H9 (cell line): ENCODE measurements around the gene ALLC. TPM values are rescaled to one million over a fixed set of nuclear protein-coding genes. Genes with fewer than 3 reads are reported as not detected.

Experiments used
- DNase-seq: peaks from one replicate; pipeline ENCODE4 v3.0.0-alpha.2; 2017
- H2AFZ ChIP-seq: one replicate; pipeline ENCODE4 v1.6.1; 2013; ENCODE audit warnings: mild to moderate bottlenecking, low read length, control low read depth, moderate library complexity
- H2AK5ac ChIP-seq: 2 replicates; pipeline ENCODE4 v1.6.1; 2013; ENCODE audit warnings: low read length, control low read depth, mixed read lengths; ENCODE audit not compliant: insufficient read length
- H2BK120ac ChIP-seq: one replicate; pipeline ENCODE4 v1.6.1; 2013; ENCODE audit warnings: low read depth, mild to moderate bottlenecking, low read length, control low read depth, inconsistent platforms; ENCODE audit not compliant: poor library complexity, severe bottlenecking
- H2BK12ac ChIP-seq: 2 replicates; pipeline ENCODE4 v1.6.1; 2013; ENCODE audit warnings: low read length, control low read depth, mixed read lengths, low read depth; ENCODE audit not compliant: insufficient read length
- H2BK15ac ChIP-seq: 2 replicates; pipeline ENCODE4 v1.6.1; 2013; ENCODE audit warnings: low read depth, low read length, control low read depth
- H2BK20ac ChIP-seq: one replicate; pipeline ENCODE4 v1.6.1; 2013; ENCODE audit warnings: low read depth, mild to moderate bottlenecking, low read length, control low read depth, inconsistent platforms; ENCODE audit not compliant: poor library complexity, severe bottlenecking
- H2BK5ac ChIP-seq: 2 replicates; pipeline ENCODE4 v1.6.1; 2013; ENCODE audit warnings: low read length, control low read depth, mixed read lengths; ENCODE audit not compliant: insufficient read length
- H3K14ac ChIP-seq: 2 replicates; pipeline ENCODE4 v1.6.1; 2013; ENCODE audit warnings: low read length, control low read depth; ENCODE audit not compliant: insufficient read depth
- H3K18ac ChIP-seq: 2 replicates; pipeline ENCODE4 v1.6.1; 2013; ENCODE audit warnings: low read depth, mild to moderate bottlenecking, mixed read lengths, low read length, control low read depth; ENCODE audit not compliant: insufficient read length
- H3K23ac ChIP-seq: 2 replicates; pipeline ENCODE4 v1.6.1; 2013; ENCODE audit warnings: low read length, control low read depth, mixed read lengths, low read depth; ENCODE audit not compliant: insufficient read length
- H3K23me2 ChIP-seq: 2 replicates; pipeline ENCODE4 v1.6.1; 2013; ENCODE audit warnings: low read depth, mild to moderate bottlenecking, mixed read lengths, low read length, control low read depth; ENCODE audit not compliant: insufficient read length, poor library complexity, severe bottlenecking
- H3K27ac ChIP-seq: 2 replicates; pipeline ENCODE4 v1.5.1; 2013; ENCODE audit warnings: low read length, control low read depth, mixed read lengths, low read depth; ENCODE audit not compliant: insufficient read length
- H3K27me3 ChIP-seq: 2 replicates; pipeline ENCODE4 v1.6.1; 2013; ENCODE audit warnings: low read length, control low read depth, inconsistent platforms; ENCODE audit not compliant: insufficient read depth
- H3K4ac ChIP-seq: 2 replicates; pipeline ENCODE4 v1.6.1; 2013; ENCODE audit warnings: low read depth, mild to moderate bottlenecking, control low read depth, inconsistent platforms, low read length, moderate library complexity
- H3K4me1 ChIP-seq: 2 replicates; pipeline ENCODE4 v1.6.1; 2013; ENCODE audit warnings: low read length, control low read depth, inconsistent platforms; ENCODE audit not compliant: insufficient read depth
- H3K4me2 ChIP-seq: 2 replicates; pipeline ENCODE4 v1.6.1; 2013; ENCODE audit warnings: low read length, control low read depth, mixed read lengths; ENCODE audit not compliant: insufficient read length, insufficient read depth
- H3K56ac ChIP-seq: 2 replicates; pipeline ENCODE4 v1.6.1; 2013; ENCODE audit warnings: low read depth, mild to moderate bottlenecking, mixed read lengths, low read length, control low read depth; ENCODE audit not compliant: insufficient read length
- H3K79me1 ChIP-seq: 2 replicates; pipeline ENCODE4 v1.6.1; 2013; ENCODE audit warnings: low read depth, mild to moderate bottlenecking, moderate library complexity, low read length, control low read depth, inconsistent platforms; ENCODE audit not compliant: insufficient read depth, poor library complexity, severe bottlenecking
- H3K79me2 ChIP-seq: 2 replicates; pipeline ENCODE4 v1.6.1; 2013; ENCODE audit warnings: low read length, control low read depth, inconsistent platforms; ENCODE audit not compliant: insufficient read depth
- H3K9ac ChIP-seq: 2 replicates; pipeline ENCODE4 v1.6.1; 2013; ENCODE audit warnings: low read length, control low read depth, mixed read lengths; ENCODE audit not compliant: insufficient read length; ENCODE audit errors: extremely low read depth
- H3K9me3 ChIP-seq: one replicate; pipeline ENCODE4 v1.6.1; 2013; ENCODE audit warnings: low read depth, low read length, inconsistent platforms; ENCODE audit not compliant: control insufficient read depth
- H3T11ph ChIP-seq: one replicate; pipeline ENCODE4 v1.6.1; 2013; ENCODE audit warnings: mild to moderate bottlenecking, low read length, control low read depth, inconsistent platforms
- H4K20me1 ChIP-seq: one replicate; pipeline ENCODE4 v1.6.1; 2013; ENCODE audit not compliant: control insufficient read depth, insufficient read length, insufficient read depth
- H4K5ac ChIP-seq: 2 replicates; pipeline ENCODE4 v1.6.1; 2013; ENCODE audit warnings: low read depth, mild to moderate bottlenecking, mixed read lengths, low read length, control low read depth; ENCODE audit not compliant: insufficient read length
- H4K8ac ChIP-seq: replicated peaks from 2 replicates; pipeline ENCODE4 v1.6.1; 2013; ENCODE audit warnings: low read length, control low read depth, mixed read lengths, low read depth; ENCODE audit not compliant: insufficient read length
- H4K91ac ChIP-seq: 2 replicates; pipeline ENCODE4 v1.6.1; 2013; ENCODE audit warnings: low read depth, mild to moderate bottlenecking, moderate library complexity, mixed read lengths, low read length, control low read depth; ENCODE audit not compliant: insufficient read length
- H3K27ac Mint-ChIP-seq, 3 experiments: 2 replicates in 2 of 3; 3 replicates in 1 of 3; pipeline ENCODE4 v1.8.0; 2020 to 2021; ENCODE audit warnings: mixed read lengths in 3 of 3, mild to moderate bottlenecking in 1 of 3, moderate library complexity in 1 of 3
- H3K27me3 Mint-ChIP-seq: 2 replicates; pipeline ENCODE4 v1.8.0; 2021; ENCODE audit warnings: low read depth, mild to moderate bottlenecking, moderate library complexity, mixed read lengths
- H3K36me3 Mint-ChIP-seq, 3 experiments: 2 replicates in 2 of 3; 3 replicates in 1 of 3; pipeline ENCODE4 v1.8.0; 2020 to 2021; ENCODE audit warnings: low read depth in 3 of 3, mixed read lengths in 3 of 3; ENCODE audit not compliant: insufficient read depth in 1 of 3
- H3K4me1 Mint-ChIP-seq, 2 experiments: 2 replicates each; pipeline ENCODE4 v1.8.0; 2020; ENCODE audit warnings: mixed read lengths in 2 of 2
- H3K4me3 Mint-ChIP-seq, 2 experiments: 2 replicates in 1 of 2; 3 replicates in 1 of 2; pipeline ENCODE4 v1.8.0; 2020 to 2021; ENCODE audit warnings: mild to moderate bottlenecking in 2 of 2, mixed read lengths in 2 of 2, moderate library complexity in 1 of 2
- H3K9me3 Mint-ChIP-seq, 2 experiments: 2 replicates in 1 of 2; 3 replicates in 1 of 2; pipeline ENCODE4 v1.8.0; 2020; ENCODE audit warnings: mild to moderate bottlenecking in 2 of 2, mixed read lengths in 2 of 2, moderate library complexity in 1 of 2
- WGBS: extraction: QIAGEN DNeasy Blood & Tissue Kit; methylation state at CpG from one replicate; pipeline ENCODE4 v1.1.7; 2013; ENCODE audit warnings: missing lambda C conversion rate, low lambda C conversion rate, mixed read lengths; ENCODE audit not compliant: insufficient read length; ENCODE audit errors: extremely low coverage; 5-methylcytosine and 5-hydroxymethylcytosine counted together
- total RNA-seq: library from RNA; stranded (reverse); gene quantifications from 2 replicates; pipeline ENCODE4 v1.2.1, GENCODE V29; 2021
- TF ChIP-seq, protein P1 (sequence below): fragments of 200-600 bp; sonication (generic); conservative IDR thresholded peaks from 3 replicates; pipeline ENCODE4 v1.8.0; 2021; ENCODE audit warnings: antibody characterized with exemption, mild to moderate bottlenecking

ALLC gene
- total RNA-seq, 1 experiment from 2014 or later: not detected

DNA sequence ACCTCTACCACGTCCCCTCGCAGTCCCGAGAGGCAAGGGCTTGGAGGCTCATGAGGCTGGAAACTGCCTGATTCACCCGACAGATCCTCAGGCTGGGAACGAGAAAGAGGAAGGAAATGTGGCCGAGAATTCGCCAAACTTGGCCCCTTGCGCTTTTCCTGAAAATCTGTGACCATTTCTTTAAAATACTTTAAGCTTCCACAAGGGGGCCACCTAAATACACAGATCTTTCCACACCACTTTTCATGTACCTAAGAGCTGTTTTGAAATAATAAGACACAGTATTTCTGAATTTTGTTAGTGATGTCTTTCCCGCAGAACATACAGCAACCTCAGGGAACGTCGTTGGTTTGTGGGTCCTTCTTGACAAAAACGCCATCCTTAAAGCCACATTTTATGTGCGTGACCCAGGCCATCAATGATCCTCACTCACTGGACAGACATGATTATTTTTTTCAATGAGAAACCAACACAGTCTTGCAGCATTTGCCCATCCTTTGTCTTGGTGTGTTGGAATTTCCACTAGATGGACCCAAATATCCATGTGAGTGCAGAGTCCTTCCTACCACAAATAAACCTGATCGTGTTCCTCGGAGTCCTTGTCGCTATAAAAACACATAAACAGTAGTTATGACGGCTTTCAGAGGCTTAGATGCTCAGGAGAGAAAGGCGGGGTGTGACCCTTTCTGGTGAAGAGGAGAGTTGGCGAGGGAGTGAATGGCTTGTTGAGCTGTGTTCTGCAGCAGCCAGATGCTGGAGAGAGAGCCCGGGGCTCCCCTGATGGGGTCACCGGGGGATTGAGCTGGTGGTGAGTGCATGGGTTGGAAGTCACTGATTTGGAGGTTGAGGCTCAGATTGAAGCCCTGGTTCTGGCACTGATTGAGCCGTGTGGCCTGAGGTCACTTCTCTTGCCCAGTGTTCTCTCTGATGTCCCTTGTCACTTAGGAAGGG, 70.4 kb downstream of the ALLC start:
- Histone ChIP-seq H3K27ac (no peak overlapping the region), H3K9ac (no peak overlapping the region), H4K20me1 (no peaks in the 10 kb centered on the region), H3T11ph (no peak overlapping the region), H2BK20ac (no peak overlapping the region), H3K23me2 (no peaks in the 10 kb centered on the region), H2BK15ac (no peak overlapping the region), H3K56ac (no peak overlapping the region), H3K18ac (no peak overlapping the region), H3K4me1 (no peaks in the 10 kb centered on the region; the same call in 1 of the 2 replicates), H2BK12ac (no peak overlapping the region), H3K9me3 (no peaks in the 10 kb centered on the region), H3K79me2 (no peaks in the 10 kb centered on the region), H3K4ac (no peak overlapping the region), H4K8ac (no peak overlapping the region), H4K91ac (no peak overlapping the region), H2AFZ (no peak overlapping the region), H2BK5ac (no peak overlapping the region), H3K79me1 (no peaks in the 10 kb centered on the region), H3K14ac (no peak overlapping the region), H2AK5ac (no peak overlapping the region), H3K23ac (no peak overlapping the region), H4K5ac (no peak overlapping the region), H3K27me3 (no peaks in the 10 kb centered on the region), H3K4me2 (peak overlapping the region; percentile 38), H2BK120ac (no peak overlapping the region)
- DNase-seq: no peak
- Mint-ChIP-seq H3K4me3 (peak overlapping the region; percentile 53 to 73), H3K36me3 (no peaks in the 10 kb centered on the region), H3K27ac (peak overlapping the region in 1 of 3 experiments; percentile 90; a peak in 2 of 7 replicates), H3K27me3 (peaks cover 42% of the 10 kb centered on the region), H3K4me1 (peaks cover 15 to 18% of the 10 kb centered on the region in 2 experiments), H3K9me3 (peaks cover 0 to 5% of the 10 kb centered on the region in 2 experiments; a peak in 2 of 5 replicates)
- no CpG with 5 or more reads among the region's 22 CpGs for WGBS
- TF ChIP-seq, protein P1, sequence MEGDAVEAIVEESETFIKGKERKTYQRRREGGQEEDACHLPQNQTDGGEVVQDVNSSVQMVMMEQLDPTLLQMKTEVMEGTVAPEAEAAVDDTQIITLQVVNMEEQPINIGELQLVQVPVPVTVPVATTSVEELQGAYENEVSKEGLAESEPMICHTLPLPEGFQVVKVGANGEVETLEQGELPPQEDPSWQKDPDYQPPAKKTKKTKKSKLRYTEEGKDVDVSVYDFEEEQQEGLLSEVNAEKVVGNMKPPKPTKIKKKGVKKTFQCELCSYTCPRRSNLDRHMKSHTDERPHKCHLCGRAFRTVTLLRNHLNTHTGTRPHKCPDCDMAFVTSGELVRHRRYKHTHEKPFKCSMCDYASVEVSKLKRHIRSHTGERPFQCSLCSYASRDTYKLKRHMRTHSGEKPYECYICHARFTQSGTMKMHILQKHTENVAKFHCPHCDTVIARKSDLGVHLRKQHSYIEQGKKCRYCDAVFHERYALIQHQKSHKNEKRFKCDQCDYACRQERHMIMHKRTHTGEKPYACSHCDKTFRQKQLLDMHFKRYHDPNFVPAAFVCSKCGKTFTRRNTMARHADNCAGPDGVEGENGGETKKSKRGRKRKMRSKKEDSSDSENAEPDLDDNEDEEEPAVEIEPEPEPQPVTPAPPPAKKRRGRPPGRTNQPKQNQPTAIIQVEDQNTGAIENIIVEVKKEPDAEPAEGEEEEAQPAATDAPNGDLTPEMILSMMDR: peak; percentile 73
